ENCODE measurements around the gene PAF1. TPM values are rescaled to one million over a fixed set of nuclear protein-coding genes. Genes with fewer than 3 reads are reported as not detected.

The PAF1 gene
- polyA plus RNA-seq, 2 of the 4 experiments (the other 2 are of a cell fraction) = 103 to 110 TPM

GRCh38 chr19:39351537-39352064 lies 39.3 kb downstream of the PAF1 start:
- no peak for FAIRE-seq

GRCh38 chr19:39350156-39350555 lies 40.8 kb downstream of the PAF1 start:
- ChIA-PET POLR2A (interaction anchor here (0.7 kb wide), 1 partner anchor 8 kb away, joined by 3 read pairs; the partner anchor contains the start of gene SAMD4B), CTCF (interaction anchor here (0.8 to 3.9 kb wide), 14 partner anchors 9 to 297 kb away, joined by 3 to 18 read pairs (median 4); partner anchors contain the start of genes PLEKHG2 and SAMD4B)
- Histone ChIP-seq H3K4me2 (no peak overlapping the region), H3K27ac (no peak overlapping the region), H3K4me3 (no peak overlapping the region), H3K4me1 (peaks cover 6% of the 10 kb centered on the region; the same call in 1 of the 3 replicates), H3K9me3 (no peaks in the 10 kb centered on the region)
- TF ChIP-seq REST (IDR thresholded peaks at IDR 0.05) = no peak
- TF ChIP-seq ESRRA (IDR thresholded peaks at IDR 0.05; ENCODE audit: borderline replicate concordance, low read length) = no peak
- TF ChIP-seq SMC3 (IDR thresholded peaks at IDR 0.05) = no peak
- no peak for TF ChIP-seq NR3C1 (IDR thresholded peaks at IDR 0.05)
- TF ChIP-seq ATOH8 (CRISPR knock-in tag; IDR thresholded peaks at IDR 0.05; ENCODE audit: low read depth) = no peak
- TF ChIP-seq FOXS1 (CRISPR knock-in tag; IDR thresholded peaks at IDR 0.05) = no peak
- TF ChIP-seq SREBF2 (IDR thresholded peaks at IDR 0.05) = no peak
- no peak for TF ChIP-seq KDM1A (IDR thresholded peaks at IDR 0.05; ENCODE audit: low read depth)
- no peak for TF ChIP-seq RNF2 (IDR thresholded peaks at IDR 0.05; ENCODE audit: borderline replicate concordance, low read depth)
- no peak for TF ChIP-seq E2F6 (IDR thresholded peaks at IDR 0.05; ENCODE audit: borderline replicate concordance, low read depth)
- no peak for TF ChIP-seq JUNB (IDR thresholded peaks at IDR 0.05)
- no peak for TF ChIP-seq RARB (CRISPR knock-in tag; IDR thresholded peaks at IDR 0.05)
- no peak for TF ChIP-seq NPAS2 (CRISPR knock-in tag; IDR thresholded peaks at IDR 0.05; ENCODE audit: borderline replicate concordance)
- TF ChIP-seq HDAC2 (IDR thresholded peaks at IDR 0.05) = no peak
- TF ChIP-seq PBX3 (IDR thresholded peaks at IDR 0.05) = no peak
- FAIRE-seq (peak; percentile 49), DNase-seq (ENCODE audit: low read depth in 1 of 2, low spot score in 1 of 2) (no peak), ATAC-seq (no peak)
- 96% methylated on average over 3 of the region's 3 CpGs for WGBS (ENCODE audit: missing lambda C conversion rate)

More at GRCh38 chr19:39351537-39352064, 39.3 kb downstream of the PAF1 start:
- ATAC-seq (no peak), DNase-seq (ENCODE audit: low read depth in 1 of 2, low spot score in 1 of 2) (peak in 1 of 2 experiments; percentile 42)
- Histone ChIP-seq H3K4me2 (no peak overlapping the region), H3K27ac (no peak overlapping the region), H3K9me3 (no peaks in the 10 kb centered on the region), H3K4me3 (no peak overlapping the region), H3K4me1 (peaks cover 6% of the 10 kb centered on the region; the same call in 1 of the 3 replicates)
- no peak for TF ChIP-seq HOXB13 (CRISPR knock-in tag; IDR thresholded peaks at IDR 0.05; ENCODE audit: low read depth)
- peak; percentile 62; the same call in 1 of the 2 replicates for TF ChIP-seq RFX5 (IDR thresholded peaks at IDR 0.05)
- TF ChIP-seq ESRRA (IDR thresholded peaks at IDR 0.05; ENCODE audit: borderline replicate concordance, low read length) = 0 out of 2 replicates have a peak, but pooled peaks have one; percentile 7
- no peak for TF ChIP-seq KDM1A (IDR thresholded peaks at IDR 0.05; ENCODE audit: low read depth)
- TF ChIP-seq EP300 (IDR thresholded peaks at IDR 0.05) = 0 out of 5 replicates have a peak, but pooled peaks of 1 of the 2 experiments have one; percentile 18
- TF ChIP-seq HEYL (CRISPR knock-in tag; IDR thresholded peaks at IDR 0.05) = no peak
- TF ChIP-seq FOSL2 (IDR thresholded peaks at IDR 0.05) = no peak
- TF ChIP-seq FOSL2 (CRISPR knock-in tag; IDR thresholded peaks at IDR 0.05) = no peak
- TF ChIP-seq MYC (IDR thresholded peaks at IDR 0.05; ENCODE audit: borderline replicate concordance, low read length) = no peak
- ChIA-PET POLR2A (interaction anchor here (0.7 kb wide), 1 partner anchor 9 kb away, joined by 3 read pairs; the partner anchor contains the start of gene SAMD4B), CTCF (interaction anchor here (0.9 to 3.9 kb wide), 5 partner anchors 9 to 241 kb away, joined by 5 to 18 read pairs (median 11); partner anchors contain the start of genes PLEKHG2 and SAMD4B)
- WGBS (ENCODE audit: missing lambda C conversion rate) = 73% methylated on average over 4 of the region's 4 CpGs
